ENCODE data around the gene CDCA4. TPM values are rescaled to one million over a fixed set of nuclear protein-coding genes. Genes with fewer than 3 reads are reported as not detected.

The CDCA4 gene
- total RNA-seq, 1 experiment from 2014 or later, result 57.7 TPM

- Histone ChIP-seq H3K27ac (ENCODE audit: insufficient read length, low read depth, low read length) (no peak overlapping the region), H2BK20ac (ENCODE audit: low read depth, low read length, poor library complexity, severe bottlenecking) (no peak overlapping the region), H2AK5ac (ENCODE audit: insufficient read length, low read length) (no peak overlapping the region), H3K9ac (ENCODE audit: extremely low read depth, insufficient read length, low read length) (no peak overlapping the region), H4K91ac (ENCODE audit: insufficient read length, low read depth, low read length) (no peak overlapping the region), H3K14ac (ENCODE audit: insufficient read depth, low read length) (no peak overlapping the region), H3K4me1 (ENCODE audit: insufficient read depth, low read length) (no peaks in the 10 kb centered on the region), H4K20me1 (ENCODE audit: control insufficient read depth, insufficient read depth, insufficient read length) (no peaks in the 10 kb centered on the region), H4K5ac (ENCODE audit: insufficient read length, low read depth, low read length) (no peak overlapping the region), H3K56ac (ENCODE audit: insufficient read length, low read depth, low read length) (no peak overlapping the region), H2BK120ac (ENCODE audit: low read depth, low read length, poor library complexity, severe bottlenecking) (no peak overlapping the region), H2BK15ac (ENCODE audit: low read depth, low read length) (no peak overlapping the region), H3T11ph (ENCODE audit: low read length) (no peak overlapping the region), H4K8ac (replicated peaks; ENCODE audit: insufficient read length, low read depth, low read length) (no peak overlapping the region), H2BK12ac (ENCODE audit: insufficient read length, low read depth, low read length) (no peak overlapping the region), H3K79me2 (ENCODE audit: insufficient read depth, low read length) (no peaks in the 10 kb centered on the region), H2BK5ac (ENCODE audit: insufficient read length, low read length) (no peak overlapping the region), H3K9me3 (ENCODE audit: control insufficient read depth, low read depth, low read length) (no peaks in the 10 kb centered on the region), H2AFZ (ENCODE audit: low read length) (no peak overlapping the region), H3K23ac (ENCODE audit: insufficient read length, low read depth, low read length) (no peak overlapping the region), H3K4me2 (ENCODE audit: insufficient read depth, insufficient read length, low read length) (no peak overlapping the region), H3K27me3 (ENCODE audit: insufficient read depth, low read length) (peaks cover 8% of the 10 kb centered on the region), H3K23me2 (ENCODE audit: insufficient read length, low read depth, low read length, poor library complexity, severe bottlenecking) (no peaks in the 10 kb centered on the region), H3K4ac (ENCODE audit: low read depth, low read length) (no peak overlapping the region), H3K18ac (ENCODE audit: insufficient read length, low read depth, low read length) (no peak overlapping the region), H3K79me1 (ENCODE audit: insufficient read depth, low read depth, low read length, poor library complexity, severe bottlenecking) (no peaks in the 10 kb centered on the region)
- Mint-ChIP-seq H3K9me3 (no peaks in the 10 kb centered on the region), H3K36me3 (ENCODE audit: insufficient read depth in 1 of 3, low read depth in 3 of 3) (no peaks in the 10 kb centered on the region; a peak in 1 of 7 replicates), H3K27me3 (ENCODE audit: low read depth) (peaks cover 13% of the 10 kb centered on the region), H3K4me3 (no peak overlapping the region; a peak in 1 of 5 replicates), H3K4me1 (peaks cover 10 to 14% of the 10 kb centered on the region in 2 experiments), H3K27ac (no peak overlapping the region; a peak in 1 of 7 replicates)
- no peak for DNase-seq
- TF ChIP-seq CTCF (conservative IDR thresholded peaks at IDR 0.05), result no peak
- WGBS (ENCODE audit: extremely low coverage, insufficient read length, low lambda C conversion rate), result no CpG with 5 or more reads among the region's 59 CpGs
These were observed 30.6 kb upstream of the CDCA4 start for GRCh38 chr14:105051182-105052109.
